Measurements from ENCODE around the gene TAMALIN. TPM values are rescaled to one million over a fixed set of nuclear protein-coding genes. Genes with fewer than 3 reads are reported as not detected.

The TAMALIN gene
- total RNA-seq, 1 donor from 2014 or later, result 31.3 TPM

GRCh38 chr12:52010692-52011601, 4.2 kb downstream of the TAMALIN start:
- DNase-seq, result no peak
- H3K36me3 Mint-ChIP-seq (ENCODE audit: unreplicated experiment), result no peaks in the 10 kb centered on the region
- no peak overlapping the region for H3K4me3 Mint-ChIP-seq (ENCODE audit: unreplicated experiment)
- peak overlapping the region; percentile 55 for H3K27ac Mint-ChIP-seq (ENCODE audit: unreplicated experiment)
- TF ChIP-seq CTCF (IDR thresholded peaks at IDR 0.05; ENCODE audit: partially characterized antibody, unreplicated experiment), result no peak
- H3K27me3 Mint-ChIP-seq (ENCODE audit: unreplicated experiment), result peaks cover 12% of the 10 kb centered on the region
- H3K9me3 Mint-ChIP-seq (ENCODE audit: unreplicated experiment), result peaks cover 4% of the 10 kb centered on the region
- peaks cover 16% of the 10 kb centered on the region for H3K4me1 Mint-ChIP-seq (ENCODE audit: low read depth, unreplicated experiment)

- peaks cover 1% of the 10 kb centered on the region for H3K9me3 Mint-ChIP-seq (ENCODE audit: unreplicated experiment)
- H3K27ac Mint-ChIP-seq (ENCODE audit: unreplicated experiment), result no peak overlapping the region
- peaks cover 2% of the 10 kb centered on the region for H3K36me3 Mint-ChIP-seq (ENCODE audit: unreplicated experiment)
- H3K4me1 Mint-ChIP-seq (ENCODE audit: low read depth, unreplicated experiment), result peaks cover 17% of the 10 kb centered on the region
- H3K4me3 Mint-ChIP-seq (ENCODE audit: unreplicated experiment), result no peak overlapping the region
- DNase-seq, result no peak
- H3K27me3 Mint-ChIP-seq (ENCODE audit: unreplicated experiment), result peaks cover 11% of the 10 kb centered on the region
- TF ChIP-seq CTCF (IDR thresholded peaks at IDR 0.05; ENCODE audit: partially characterized antibody, unreplicated experiment), result no peak
Measured at GRCh38 chr12:52011602-52012214, 5.0 kb downstream of the TAMALIN start.

GRCh38 chr12:52013626-52014310, 7.0 kb downstream of the TAMALIN start:
- no peak overlapping the region for H3K4me3 Mint-ChIP-seq (ENCODE audit: unreplicated experiment)
- peaks cover 20% of the 10 kb centered on the region for H3K4me1 Mint-ChIP-seq (ENCODE audit: low read depth, unreplicated experiment)
- H3K27ac Mint-ChIP-seq (ENCODE audit: unreplicated experiment), result no peak overlapping the region
- peaks cover 10% of the 10 kb centered on the region for H3K27me3 Mint-ChIP-seq (ENCODE audit: unreplicated experiment)
- no peak for DNase-seq
- H3K9me3 Mint-ChIP-seq (ENCODE audit: unreplicated experiment), result peaks cover 1% of the 10 kb centered on the region
- H3K36me3 Mint-ChIP-seq (ENCODE audit: unreplicated experiment), result peaks cover 4% of the 10 kb centered on the region
- no peak for TF ChIP-seq CTCF (IDR thresholded peaks at IDR 0.05; ENCODE audit: partially characterized antibody, unreplicated experiment)

- H3K27ac Mint-ChIP-seq (ENCODE audit: unreplicated experiment), result no peak overlapping the region
- peaks cover 10% of the 10 kb centered on the region for H3K27me3 Mint-ChIP-seq (ENCODE audit: unreplicated experiment)
- no peak for TF ChIP-seq CTCF (IDR thresholded peaks at IDR 0.05; ENCODE audit: partially characterized antibody, unreplicated experiment)
- peak; percentile 45 for DNase-seq
- peaks cover 1% of the 10 kb centered on the region for H3K9me3 Mint-ChIP-seq (ENCODE audit: unreplicated experiment)
- peaks cover 21% of the 10 kb centered on the region for H3K4me1 Mint-ChIP-seq (ENCODE audit: low read depth, unreplicated experiment)
- H3K4me3 Mint-ChIP-seq (ENCODE audit: unreplicated experiment), result no peak overlapping the region
- peaks cover 4% of the 10 kb centered on the region for H3K36me3 Mint-ChIP-seq (ENCODE audit: unreplicated experiment)
Measured at GRCh38 chr12:52014567-52015530, 8.1 kb downstream of the TAMALIN start.

Measured in glutamatergic neuron (in vitro differentiated cells).